ENCODE measurements around the gene TEX22. TPM values are rescaled to one million over a fixed set of nuclear protein-coding genes. Genes with fewer than 3 reads are reported as not detected.

Gene TEX22
- polyA plus RNA-seq, 1 experiment, result 0.05 TPM

GRCh38 chr14:105363847-105364708, 34.3 kb upstream of the TEX22 start:
- H3K4me3 ChIP-seq (ENCODE audit: low read depth, low read length), result peak overlapping the region; percentile 38
- peak; percentile 15 for DNase-seq (ENCODE audit: low read depth, low spot score)
- no peak for TF ChIP-seq CTCF (IDR thresholded peaks at IDR 0.05; ENCODE audit: low read depth, low read length)
- no peaks in the 10 kb centered on the region; the same call in 1 of the 2 replicates for H3K9me3 ChIP-seq (ENCODE audit: control insufficient read depth, insufficient read depth, low read length)
- ChIA-PET POLR2A (interaction anchor here (0.7 kb wide), 1 partner anchor 49 kb away, joined by 6 read pairs; no protein-coding TSS in a partner anchor), CTCF (interaction anchor here (1.0 kb wide), 1 partner anchor 12 kb away, joined by 3 read pairs; no protein-coding TSS in a partner anchor)
- no peak overlapping the region for H3K27ac ChIP-seq (ENCODE audit: low read depth, low read length)
- no peaks in the 10 kb centered on the region for H3K27me3 ChIP-seq (ENCODE audit: control insufficient read depth, insufficient read depth, low read length)

- no peak for TF ChIP-seq CTCF (IDR thresholded peaks at IDR 0.05; ENCODE audit: low read depth, low read length)
These were observed 33.2 kb upstream of the TEX22 start for GRCh38 chr14:105365101-105365500.

GRCh38 chr14:105365681-105366080, 32.7 kb upstream of the TEX22 start:
- CTCF ChIA-PET, result interaction anchor here (0.9 to 1.4 kb wide), 3 partner anchors 14 to 115 kb away, joined by 3 to 5 read pairs (median 3); no protein-coding TSS in a partner anchor
- H3K9me3 ChIP-seq (ENCODE audit: control insufficient read depth, insufficient read depth, low read length), result no peaks in the 10 kb centered on the region; the same call in 1 of the 2 replicates
- no peaks in the 10 kb centered on the region for H3K27me3 ChIP-seq (ENCODE audit: control insufficient read depth, insufficient read depth, low read length)
- POLR2A ChIA-PET, result no interaction called here
- H3K4me3 ChIP-seq (ENCODE audit: low read depth, low read length), result no peak overlapping the region
- no peak for DNase-seq (ENCODE audit: low read depth, low spot score)
- TF ChIP-seq CTCF (IDR thresholded peaks at IDR 0.05; ENCODE audit: low read depth, low read length), result no peak
- H3K27ac ChIP-seq (ENCODE audit: low read depth, low read length), result no peak overlapping the region

More at GRCh38 chr14:105365101-105365500, 33.2 kb upstream of the TEX22 start:
- CTCF ChIA-PET, result interaction anchor here (0.5 to 1.3 kb wide), 3 partner anchors 13 to 115 kb away, joined by 3 to 5 read pairs (median 3); no protein-coding TSS in a partner anchor
- Histone ChIP-seq H3K9me3 (ENCODE audit: control insufficient read depth, insufficient read depth, low read length) (no peaks in the 10 kb centered on the region; the same call in 1 of the 2 replicates), H3K27me3 (ENCODE audit: control insufficient read depth, insufficient read depth, low read length) (no peaks in the 10 kb centered on the region), H3K4me3 (ENCODE audit: low read depth, low read length) (no peak overlapping the region), H3K27ac (ENCODE audit: low read depth, low read length) (no peak overlapping the region)
- DNase-seq (ENCODE audit: low read depth, low spot score), result no peak
- POLR2A ChIA-PET, result interaction anchor here (0.7 kb wide), 1 partner anchor 48 kb away, joined by 6 read pairs; no protein-coding TSS in a partner anchor

- TF ChIP-seq CTCF (IDR thresholded peaks at IDR 0.05; ENCODE audit: low read depth, low read length), result no peak
- ChIA-PET POLR2A (no interaction called here), CTCF (interaction anchor here (1.1 to 1.4 kb wide), 2 partner anchors 114 to 170 kb away, joined by 3 read pairs; no protein-coding TSS in a partner anchor)
- Histone ChIP-seq H3K9me3 (ENCODE audit: control insufficient read depth, insufficient read depth, low read length) (no peaks in the 10 kb centered on the region; the same call in 1 of the 2 replicates), H3K27ac (ENCODE audit: low read depth, low read length) (no peak overlapping the region), H3K4me3 (ENCODE audit: low read depth, low read length) (no peak overlapping the region), H3K27me3 (ENCODE audit: control insufficient read depth, insufficient read depth, low read length) (no peaks in the 10 kb centered on the region)
- DNase-seq (ENCODE audit: low read depth, low spot score), result no peak
These were observed 31.8 kb upstream of the TEX22 start for GRCh38 chr14:105366386-105367074.
